Peyer's patch (tissue), 4 donors: ENCODE data around the gene ASB8.

Source experiments
- CTCF ChIP-seq, 6 experiments: fragments of 450-650 bp in 4 of 6; fragments of 200-600 bp in 2 of 6; sonication (generic) in 1 of 6; IDR thresholded peaks; one replicate each; pipeline ENCODE4 v1.5.1; 2017 to 2019; ENCODE audit warnings: antibody characterized with exemption in 6 of 6, mild to moderate bottlenecking in 3 of 6, moderate library complexity in 1 of 6
- POLR2A ChIP-seq, 2 donors: fragments of 450-650 bp; IDR thresholded peaks; one replicate each; pipeline ENCODE4 v1.5.1; 2017; ENCODE audit warnings: antibody characterized with exemption in 2 of 2, mild to moderate bottlenecking in 2 of 2, moderate library complexity in 2 of 2

GRCh38 chr12:48164451-48164850 lies 7.1 kb upstream of the ASB8 start:
- TF ChIP-seq CTCF (IDR thresholded peaks at IDR 0.05) (no peak), POLR2A (IDR thresholded peaks at IDR 0.05) (no peak)
